Dermis microvascular lymphatic vessel endothelial cell (primary cell): Measurements from ENCODE around the gene FAM83B. TPM values are rescaled to one million over a fixed set of nuclear protein-coding genes. Genes with fewer than 3 reads are reported as not detected.
"Not testable (repeated sequence)": the region's sequence is repeated elsewhere in the genome, so short reads cannot be mapped to it uniquely, and the experiment has no call there.

Experiments used
- DNase-seq, 2 donors: peaks; one replicate each; pipeline versions ENCODE4 v3.0.0 to v3.0.0-alpha.2; 2010; ENCODE audit warnings: low read depth in 2 of 2
- total RNA-seq: library from RNA; depleted of rRNA; stranded (reverse); fragments of >200 nt; gene quantifications from 2 replicates; pipeline ENCODE4 v1.2.1, GENCODE V29; 2014

FAM83B gene
- not detected in 2 replicates for total RNA-seq

GRCh38 chr6:54846243-54846856 is at the start of gene FAM83B:
TSS of gene FAM83B (plus strand) at chr6:54846771. CDS start at chr6:54870247, 23,476 bp downstream.
- DNase-seq: no peak

- DNase-seq: not testable (repeated sequence)
Measured at GRCh38 chr6:54796918-54797317, 49.7 kb upstream of the FAM83B start.

- DNase-seq: no peak
Measured at GRCh38 chr6:54800050-54800600, 46.4 kb upstream of the FAM83B start.

- no peak for DNase-seq
Measured at GRCh38 chr6:54801244-54801643, 45.3 kb upstream of the FAM83B start.

GRCh38 chr6:54801669-54802068 is 44.9 kb upstream of the FAM83B start:
- peak in 1 of 2 donors; percentile 8 for DNase-seq

- DNase-seq: no peak
Measured at GRCh38 chr6:54802775-54803634, 43.6 kb upstream of the FAM83B start.

- DNase-seq: no peak
Measured at GRCh38 chr6:54805077-54805476, 41.5 kb upstream of the FAM83B start.

- DNase-seq: no peak
Measured at GRCh38 chr6:54810147-54810546, 36.4 kb upstream of the FAM83B start.

- no peak for DNase-seq
Measured at GRCh38 chr6:54813892-54814291, 32.7 kb upstream of the FAM83B start.

GRCh38 chr6:54817236-54817635 is 29.3 kb upstream of the FAM83B start:
- no peak for DNase-seq

GRCh38 chr6:54817834-54818233 is 28.7 kb upstream of the FAM83B start:
- no peak for DNase-seq

GRCh38 chr6:54824225-54824624 is 22.3 kb upstream of the FAM83B start:
- not testable (repeated sequence) for DNase-seq

GRCh38 chr6:54827010-54827409 is 19.6 kb upstream of the FAM83B start:
- no peak for DNase-seq

- DNase-seq: no peak
Measured at GRCh38 chr6:54830216-54830615, 16.4 kb upstream of the FAM83B start.

- DNase-seq: no peak
Measured at GRCh38 chr6:54835176-54835575, 11.4 kb upstream of the FAM83B start.

GRCh38 chr6:54846857-54847674 is 495 bp downstream of the FAM83B start:
- DNase-seq: no peak

- DNase-seq: no peak
Measured at GRCh38 chr6:54847799-54848597, 1.4 kb downstream of the FAM83B start.

GRCh38 chr6:54850114-54850513 is 3.5 kb downstream of the FAM83B start:
- DNase-seq: no peak

- DNase-seq: no peak
Measured at GRCh38 chr6:54856129-54856528, 9.6 kb downstream of the FAM83B start.

GRCh38 chr6:54860132-54860531 is 13.6 kb downstream of the FAM83B start:
- DNase-seq: no peak

- DNase-seq: no peak
Measured at GRCh38 chr6:54860739-54861138, 14.2 kb downstream of the FAM83B start.
